ENCODE measurements around the gene BOD1L1.
A peak's percentile ranks its signal among the peaks of the same experiment; 100 is the strongest.

The BOD1L1 gene

DNA sequence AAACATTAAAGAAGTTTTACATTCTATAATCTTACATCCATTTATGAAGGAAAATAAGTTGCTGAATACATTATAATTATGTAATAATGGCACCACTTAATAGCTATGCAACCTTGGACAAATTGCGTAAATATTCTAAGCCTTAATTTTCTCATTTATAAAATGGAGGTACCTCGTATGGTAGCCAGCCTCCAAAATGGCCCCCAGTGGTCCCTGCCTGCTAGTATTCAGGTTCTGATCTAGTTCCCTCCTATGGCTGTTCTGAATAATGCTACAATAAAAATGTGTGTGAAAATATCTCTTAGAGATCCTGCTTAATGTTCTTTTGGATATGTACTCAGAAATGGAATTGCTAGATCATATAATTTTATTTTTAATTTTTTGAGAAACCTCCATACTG, 72.2 kb downstream of the BOD1L1 start:
- DNase-seq: no peak

- no peak for DNase-seq
Observed at GRCh38 chr4:13553081-13553480, 74.4 kb downstream of the BOD1L1 start.

GRCh38 chr4:13548984-13549546, 78.5 kb downstream of the BOD1L1 start:
- DNase-seq: peak; percentile 83

- DNase-seq: no peak
Observed at GRCh38 chr4:13548059-13548983, 79.2 kb downstream of the BOD1L1 start.

GRCh38 chr4:13547485-13548041, 80.0 kb downstream of the BOD1L1 start:
- DNase-seq: peak; percentile 16

DNA sequence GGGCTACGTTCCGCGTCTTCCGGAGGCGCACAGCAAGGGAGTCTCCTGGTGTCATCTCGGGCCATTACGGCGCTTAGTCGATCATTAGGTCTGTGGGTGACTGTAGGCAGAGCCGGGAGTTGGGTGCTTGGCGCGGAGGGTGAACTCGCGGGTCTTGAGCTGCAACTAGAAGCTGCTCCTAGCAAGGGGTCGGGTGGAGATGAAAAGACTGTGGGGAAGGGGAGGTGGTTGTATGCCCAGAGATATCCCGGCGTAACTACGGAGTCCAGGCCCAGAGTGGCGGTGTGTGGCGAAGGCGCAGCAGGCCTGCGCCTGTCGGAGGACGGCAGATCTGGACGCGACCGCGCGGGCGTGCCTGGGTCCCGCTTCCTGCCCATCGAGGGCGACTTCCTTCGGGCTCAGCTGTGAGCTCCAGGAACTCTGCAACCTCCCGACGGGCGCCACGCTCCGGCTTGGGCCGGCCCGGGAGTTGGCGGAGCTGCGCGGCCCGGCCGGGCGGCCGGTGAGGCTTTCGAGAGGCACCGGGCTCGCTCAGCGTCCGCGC, 80.5 kb downstream of the BOD1L1 start:
- peak; percentile 31 for DNase-seq

- no peak for DNase-seq
Observed at GRCh38 chr4:13546142-13546940, 81.2 kb downstream of the BOD1L1 start.

GRCh38 chr4:13545394-13545808, 82.1 kb downstream of the BOD1L1 start:
- no peak for DNase-seq

- DNase-seq: peak; percentile 79
Observed at GRCh38 chr4:13544606-13545393, 82.7 kb downstream of the BOD1L1 start.

- peak; percentile 48 for DNase-seq
Observed at GRCh38 chr4:13543839-13544605, 83.5 kb downstream of the BOD1L1 start, which contains the start of gene NKX3-2. NKX3-2 (minus strand) TSS chr4:13544508; CDS start chr4:13544414, 94 bp downstream.

DNA sequence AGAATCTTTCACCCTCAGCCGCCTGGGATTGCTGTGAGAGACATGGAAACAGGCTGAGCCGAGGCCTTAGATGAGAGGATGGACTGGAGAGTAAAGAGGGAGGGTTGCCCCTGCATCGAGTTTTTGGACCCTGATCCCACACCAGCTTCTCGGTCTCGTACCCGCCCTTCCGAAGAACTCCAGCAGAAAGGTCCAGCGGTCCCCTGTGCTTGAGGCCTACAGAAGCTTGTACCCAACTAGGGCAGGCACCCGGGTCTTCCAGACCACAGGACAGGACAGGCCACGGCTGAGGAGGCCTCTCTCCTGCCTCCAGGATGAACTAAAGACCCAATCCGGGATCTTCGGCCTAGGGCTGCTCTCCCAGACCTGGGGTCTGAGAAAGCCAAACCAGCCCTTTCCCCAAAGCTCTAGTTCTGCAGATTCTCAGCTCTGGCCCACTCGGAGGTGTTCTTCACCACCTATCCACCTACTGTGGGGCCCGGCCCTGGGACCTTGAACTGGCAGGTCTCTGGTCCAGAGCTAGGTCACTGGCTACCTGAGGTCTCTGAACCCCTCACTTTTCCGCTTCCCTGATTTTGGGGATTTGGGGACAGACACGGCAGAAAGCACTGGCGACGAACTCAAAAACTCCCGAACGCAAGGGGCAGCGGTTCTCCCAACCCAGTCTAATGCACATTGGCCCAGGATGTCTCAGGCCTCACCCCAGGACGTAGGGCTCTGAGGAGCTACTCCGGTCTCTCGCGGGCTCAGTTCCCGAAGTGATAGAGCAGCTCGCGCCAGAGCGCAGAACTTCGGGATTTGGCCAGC, 84.3 kb downstream of the BOD1L1 start:
- no peak for DNase-seq

DNA sequence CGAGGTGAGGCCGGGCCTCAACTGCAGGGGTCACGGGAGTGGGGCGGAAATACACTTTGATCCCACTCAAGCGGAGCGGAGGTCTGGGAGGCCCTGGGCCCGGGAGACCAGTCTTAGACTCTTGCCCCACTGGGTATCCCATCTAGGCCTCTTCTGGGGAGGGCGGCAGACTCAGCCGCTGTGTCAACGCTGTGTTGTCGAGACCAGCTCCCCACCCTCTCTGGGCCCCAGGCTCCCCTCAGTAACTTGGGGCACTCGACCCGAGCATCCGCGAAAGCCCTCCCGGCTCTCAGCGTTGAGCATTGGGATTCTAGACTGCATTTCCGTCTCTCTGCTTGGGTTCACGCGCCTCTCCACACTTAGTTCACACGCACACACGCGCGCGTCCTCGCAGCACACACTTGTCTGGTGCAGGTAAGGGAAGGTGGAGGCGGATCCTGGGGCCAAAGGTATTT, 84.9 kb downstream of the BOD1L1 start:
- no peak for DNase-seq

DNA sequence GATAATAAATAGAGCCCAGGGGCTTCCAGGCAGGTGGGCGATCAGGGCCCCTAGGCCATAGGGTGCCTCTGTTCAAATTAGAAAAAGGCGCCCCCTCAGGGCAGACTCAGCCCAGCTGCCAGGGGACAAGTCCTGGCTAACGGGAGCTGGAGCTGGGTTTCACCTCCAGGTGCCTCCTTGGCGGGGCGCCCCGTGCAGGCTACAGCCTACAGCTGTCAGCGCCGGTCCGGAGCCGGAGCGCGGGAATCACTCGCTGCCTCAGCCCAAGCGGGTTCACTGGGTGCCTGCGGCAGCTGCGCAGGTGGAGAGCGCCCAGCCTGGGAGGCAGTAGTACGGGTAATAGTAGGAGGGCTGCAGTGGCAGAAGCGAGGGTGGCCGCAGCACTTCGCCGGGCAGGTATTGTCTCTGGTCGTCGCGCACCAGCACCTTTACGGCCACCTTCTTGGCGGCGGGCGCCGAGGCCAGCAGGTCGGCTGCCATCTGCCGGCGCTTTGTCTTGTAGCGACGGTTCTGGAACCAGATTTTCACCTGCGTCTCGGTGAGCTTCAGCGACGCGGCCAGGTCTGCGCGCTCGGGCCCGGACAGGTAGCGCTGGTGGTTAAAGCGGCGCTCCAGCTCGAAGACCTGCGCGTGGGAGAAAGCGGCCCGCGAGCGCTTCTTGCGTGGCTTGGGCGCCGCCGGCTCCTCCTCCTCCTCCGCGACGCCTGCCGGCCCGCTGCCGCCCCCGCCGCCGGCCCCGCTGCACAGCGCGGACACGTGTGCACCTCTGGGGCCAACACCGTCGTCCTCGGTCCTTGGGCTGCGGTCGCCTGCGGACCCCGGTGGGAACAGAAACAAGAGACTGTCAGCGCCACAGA, 85.6 kb downstream of the BOD1L1 start:
- DNase-seq: no peak

DNA sequence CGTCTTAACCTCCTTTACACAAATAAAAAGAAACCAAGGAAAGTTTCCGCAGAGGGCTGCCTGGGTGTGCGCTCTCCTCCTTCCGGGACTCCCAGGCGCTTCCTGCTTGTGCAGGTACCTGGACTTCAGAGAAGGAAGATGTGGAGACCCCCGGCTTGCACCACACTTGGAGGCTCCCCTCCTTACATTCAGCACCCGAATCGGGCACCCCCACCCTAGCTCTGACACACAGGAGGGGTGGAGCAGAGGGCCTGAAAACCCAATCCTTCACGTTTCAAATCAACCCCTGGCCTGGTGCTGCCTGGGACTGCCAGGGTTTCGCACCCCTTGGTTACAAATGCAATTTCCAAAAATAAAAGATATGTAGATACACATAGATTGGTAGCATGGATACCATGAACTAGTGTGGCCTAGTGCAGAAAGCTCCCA, 86.3 kb downstream of the BOD1L1 start:
- DNase-seq: no peak

GRCh38 chr4:13540446-13541175, 86.9 kb downstream of the BOD1L1 start:
- DNase-seq: no peak

- DNase-seq: no peak
Observed at GRCh38 chr4:13539619-13540445, 87.7 kb downstream of the BOD1L1 start.

GRCh38 chr4:13539047-13539618, 88.4 kb downstream of the BOD1L1 start:
- no peak for DNase-seq
